GM19240 (cell line): ENCODE measurements around the gene FAT1.
"Not testable (repeated sequence)": the region's sequence is repeated elsewhere in the genome, so short reads cannot be mapped to it uniquely, and the experiment has no call there.

Experiments
- DNase-seq: peaks from one replicate; pipeline ENCODE4 v3.0.0; 2011; ENCODE audit warnings: low spot score; ENCODE audit not compliant: insufficient read length

FAT1 gene

DNA sequence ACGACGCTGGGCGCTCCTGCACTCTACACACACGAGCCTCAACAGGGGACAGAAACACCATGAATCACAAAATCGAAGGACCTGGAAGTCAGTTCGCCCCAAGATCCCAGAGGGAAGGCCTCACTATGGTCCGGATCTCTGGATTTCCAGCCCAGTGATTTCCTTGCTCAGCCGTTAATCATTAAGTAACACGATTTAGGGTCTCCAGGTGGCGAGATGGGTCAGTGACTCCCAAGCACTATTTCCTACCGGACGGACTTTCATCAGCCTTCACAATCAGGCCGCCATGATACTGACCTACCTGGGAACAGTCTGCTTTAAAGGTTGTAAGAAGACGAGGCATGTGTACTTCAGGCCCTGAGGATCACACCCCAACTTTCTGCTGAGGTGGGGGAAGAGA, 63.7 kb downstream of the FAT1 start:
- no peak for DNase-seq

DNA sequence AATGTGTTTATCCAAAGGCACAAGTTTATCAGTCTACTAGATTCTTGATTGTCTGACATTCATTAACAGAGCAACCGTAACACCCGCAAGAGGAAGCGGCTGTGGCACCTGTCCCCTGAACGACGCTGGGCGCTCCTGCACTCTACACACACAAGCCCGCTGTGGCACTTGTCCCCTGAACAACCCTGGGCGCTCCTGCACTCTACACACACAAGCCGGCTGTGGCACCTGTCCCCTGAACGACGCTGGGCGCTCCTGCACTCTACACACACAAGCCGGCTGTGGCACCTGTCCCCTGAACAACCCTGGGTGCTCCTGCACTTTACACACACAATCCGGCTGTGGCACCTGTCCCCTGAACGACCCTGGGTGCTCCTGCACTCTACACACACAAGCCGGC, 64.2 kb downstream of the FAT1 start:
- not testable (repeated sequence) for DNase-seq

DNA sequence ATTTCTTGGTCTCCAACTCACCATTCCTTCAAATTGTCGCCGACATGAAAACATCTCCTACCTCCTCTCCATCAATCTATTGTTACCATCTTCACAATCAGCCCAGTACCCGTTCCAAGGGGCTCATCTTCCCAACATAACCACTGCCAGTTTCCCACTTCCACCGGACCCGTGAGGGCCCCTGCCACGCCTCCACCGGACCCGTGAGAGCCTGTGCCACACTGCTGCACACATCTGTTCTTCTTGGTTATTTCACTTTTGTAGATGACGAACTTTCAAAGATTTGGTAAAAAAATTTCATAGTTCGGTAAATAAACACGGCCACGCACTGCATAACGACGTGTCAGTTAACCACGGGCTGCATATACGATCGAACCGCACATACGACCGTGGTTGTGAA, 65.0 kb downstream of the FAT1 start:
- DNase-seq, result no peak

DNA sequence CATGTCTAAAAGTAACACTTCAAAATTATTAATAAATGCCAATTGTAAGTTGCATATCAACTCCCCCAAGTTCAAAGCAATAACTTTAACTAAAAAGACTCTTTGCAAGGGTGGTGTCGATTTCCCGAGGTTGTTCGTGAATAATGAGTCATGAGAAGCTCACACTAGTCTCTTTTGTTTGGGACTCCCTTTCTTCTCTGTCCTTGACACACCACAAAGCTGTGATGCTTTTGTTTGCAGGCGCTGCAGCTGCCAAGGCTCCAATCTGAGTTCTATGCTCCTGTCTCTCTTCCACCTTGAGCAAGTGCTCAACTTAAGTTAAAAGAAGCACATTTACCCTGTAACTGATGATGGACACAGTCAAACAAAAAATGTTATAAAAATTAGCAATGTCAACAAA, 65.9 kb downstream of the FAT1 start:
- no peak for DNase-seq

DNA sequence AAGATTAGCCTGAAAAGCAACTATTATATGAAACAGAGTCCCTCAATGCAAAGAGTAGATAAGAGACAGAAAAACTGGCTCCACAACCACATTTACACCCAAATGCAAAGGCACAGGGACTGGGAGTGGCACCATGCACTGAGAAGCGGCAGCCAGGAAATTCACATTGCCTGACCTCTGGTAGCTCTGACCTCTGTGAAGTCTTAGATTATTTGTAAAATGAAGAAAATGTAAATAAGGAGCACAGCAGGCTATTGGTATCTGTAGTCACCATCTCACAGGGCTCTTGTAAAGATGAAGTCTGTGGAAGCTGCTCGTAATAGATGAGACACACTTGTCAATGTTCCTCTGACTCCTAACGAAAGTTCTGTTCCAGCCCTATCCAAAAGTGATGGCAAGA, 69.7 kb downstream of the FAT1 start:
- no peak for DNase-seq

DNA sequence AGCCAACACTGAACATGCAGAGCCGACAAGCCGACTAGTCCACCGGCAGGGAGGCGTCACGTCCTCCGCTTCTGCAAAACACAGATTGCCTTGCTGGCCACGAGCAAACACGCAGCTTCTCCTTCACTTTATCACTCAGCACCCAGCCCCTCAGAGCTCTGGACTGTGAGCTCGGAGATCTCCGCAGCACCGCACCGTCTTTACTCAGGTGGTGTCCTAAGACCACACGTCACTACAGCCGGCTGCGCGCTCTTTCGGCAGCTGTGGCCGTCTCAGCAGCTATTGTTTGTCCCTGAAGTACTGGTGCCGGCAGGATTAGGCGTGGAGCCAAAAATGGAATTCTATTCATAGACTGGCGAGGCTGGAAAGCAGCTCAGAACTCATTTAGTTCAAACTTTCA, 72.0 kb downstream of the FAT1 start:
- DNase-seq, result no peak

DNA sequence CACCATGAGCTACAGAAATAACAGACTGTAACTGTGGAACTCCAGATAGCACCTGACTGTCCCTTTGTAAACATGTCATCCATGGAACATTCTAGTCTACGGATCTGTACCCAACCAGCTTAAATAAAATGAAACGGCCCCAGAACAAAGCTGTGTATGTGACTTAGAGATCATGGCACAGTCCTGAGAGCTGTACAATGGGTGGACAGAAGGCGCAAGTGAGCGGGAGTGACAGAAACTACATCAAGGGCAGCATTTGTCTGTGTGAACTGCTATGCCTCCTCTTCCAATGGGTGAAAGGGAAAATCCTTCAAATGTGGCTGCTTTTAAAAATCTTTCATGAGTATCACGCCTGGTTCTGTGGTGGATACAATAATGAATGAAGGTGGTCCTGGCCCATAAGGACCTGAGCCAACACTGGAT, 72.5 kb downstream of the FAT1 start:
- DNase-seq, result no peak

DNA sequence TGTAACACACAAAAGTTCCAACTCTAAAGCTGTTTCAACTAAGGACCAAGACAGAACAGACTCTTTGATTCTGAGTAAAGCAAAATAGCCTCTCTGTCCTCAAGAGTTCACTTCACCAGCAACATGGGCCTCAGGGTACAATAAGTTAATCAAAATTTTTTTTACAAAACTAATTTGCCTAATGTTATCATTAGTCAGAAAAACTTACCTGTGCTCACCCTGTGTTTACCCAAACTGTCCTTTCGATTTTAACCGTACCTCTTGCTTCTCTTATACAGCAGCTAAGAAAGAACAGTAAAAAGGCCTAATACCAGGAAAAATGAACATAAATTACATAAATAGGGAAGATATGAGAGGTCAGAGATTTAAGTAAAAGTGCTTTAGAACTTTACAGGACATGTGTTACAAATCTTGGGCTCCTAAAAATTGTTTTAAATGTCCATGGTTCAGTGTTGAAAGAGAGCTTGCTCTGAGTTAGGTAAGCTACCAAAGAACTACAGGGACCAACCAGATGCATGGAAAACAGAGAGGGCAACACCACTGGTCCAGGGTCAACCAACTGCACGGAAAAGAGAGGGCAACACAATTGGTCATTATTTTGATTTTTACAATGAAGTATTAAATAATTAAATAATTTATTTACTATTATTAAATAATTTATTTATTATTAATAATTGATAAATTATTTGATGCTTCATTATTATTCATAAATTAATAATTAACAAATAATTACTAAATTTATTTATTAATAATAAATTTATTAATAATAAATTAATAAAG, 73.1 kb downstream of the FAT1 start:
- no peak for DNase-seq

DNA sequence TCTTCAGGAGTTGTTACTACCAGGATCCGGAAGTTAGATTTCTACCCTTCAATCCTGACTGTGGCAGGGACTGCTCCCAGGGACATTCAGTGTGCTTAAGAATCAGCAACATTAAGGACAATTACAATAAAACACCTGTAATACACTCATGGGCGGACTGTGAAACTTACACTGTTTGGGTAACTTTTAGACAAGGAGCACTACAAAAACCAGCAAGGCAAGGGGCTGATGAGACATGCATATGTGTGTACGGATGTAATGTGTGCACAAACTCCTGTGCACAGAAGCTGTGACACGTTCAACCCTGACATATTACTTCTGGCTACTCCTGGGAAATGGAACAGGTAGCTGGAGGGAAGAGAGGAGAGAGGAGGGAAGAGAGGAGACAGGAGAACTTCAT, 75.8 kb downstream of the FAT1 start:
- DNase-seq, result no peak

DNA sequence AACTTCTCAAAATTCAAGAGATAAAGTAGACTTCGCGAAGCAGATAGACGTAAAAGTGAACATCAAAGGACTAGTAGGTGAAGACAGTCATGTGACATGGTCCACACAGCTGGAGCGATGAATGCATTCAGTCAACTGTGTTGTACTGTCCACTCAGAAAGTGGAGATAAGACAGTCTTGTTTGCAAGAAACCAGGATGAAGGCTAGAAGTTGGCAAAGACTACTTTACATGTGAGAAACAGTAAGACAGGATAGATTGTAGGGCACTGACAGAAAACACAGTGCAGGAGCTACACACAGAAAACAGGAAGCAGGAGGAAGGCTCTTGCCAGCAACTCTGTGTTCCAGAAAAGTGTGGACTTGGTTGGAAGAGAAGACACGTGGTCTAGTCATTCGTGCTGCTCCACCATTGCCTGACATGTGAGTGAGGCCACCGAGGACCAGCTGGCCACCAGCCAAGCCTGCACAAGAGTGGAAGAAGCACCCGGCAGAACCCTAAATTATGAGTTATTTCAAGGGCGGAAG, 78.9 kb downstream of the FAT1 start:
- no peak for DNase-seq

DNA sequence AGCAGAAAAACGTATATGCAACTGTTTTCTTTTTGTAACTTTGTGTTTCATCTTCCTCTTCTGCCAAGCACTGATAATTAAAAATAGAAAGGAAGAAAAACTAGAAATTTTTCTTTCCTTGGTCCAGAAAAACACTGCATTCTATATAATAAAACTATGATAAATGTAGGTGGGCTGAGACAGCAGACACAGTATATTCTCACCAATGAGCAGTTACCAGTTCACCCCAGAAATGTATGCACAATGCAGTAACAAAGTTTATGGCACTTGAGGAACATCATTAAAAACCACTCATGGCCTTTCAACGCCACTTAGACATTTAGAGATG, 79.4 kb downstream of the FAT1 start:
- no peak for DNase-seq

DNA sequence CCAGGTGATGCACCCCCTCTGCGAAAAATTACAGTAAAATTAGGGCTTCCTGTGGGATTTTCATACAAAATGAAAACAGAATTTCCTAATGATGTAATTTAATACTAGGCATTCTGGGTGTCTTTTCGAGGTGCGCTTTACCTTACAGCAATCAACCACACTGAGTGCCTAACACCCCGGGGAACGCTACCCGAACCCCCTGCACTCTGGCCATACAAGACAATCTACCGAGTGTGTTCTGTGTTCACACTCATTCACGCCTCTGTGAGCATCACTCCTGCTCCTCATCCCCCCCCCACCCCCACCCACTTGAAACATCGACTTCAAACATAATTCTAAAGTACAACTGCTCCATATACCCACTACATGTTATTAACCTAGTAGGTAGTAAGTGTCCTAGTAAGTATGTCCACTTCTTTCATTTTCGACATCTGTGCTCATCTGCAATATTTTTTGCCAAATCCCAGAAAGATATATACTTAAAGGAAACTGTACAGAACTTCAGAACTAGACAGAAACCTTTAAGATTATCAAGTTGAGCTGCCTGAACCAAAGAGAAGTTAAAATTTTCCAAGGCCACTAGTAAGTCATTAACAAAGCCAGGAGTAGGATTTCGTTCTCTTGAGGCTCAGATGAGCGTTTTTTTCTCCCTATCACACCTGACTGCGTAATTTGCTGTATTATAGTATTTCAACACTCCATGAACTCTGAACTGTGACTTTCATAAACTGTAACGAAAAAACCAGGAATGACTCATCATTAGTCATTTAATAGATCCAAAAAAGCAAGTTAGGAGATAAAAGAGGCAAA, 80.0 kb downstream of the FAT1 start:
- no peak for DNase-seq

DNA sequence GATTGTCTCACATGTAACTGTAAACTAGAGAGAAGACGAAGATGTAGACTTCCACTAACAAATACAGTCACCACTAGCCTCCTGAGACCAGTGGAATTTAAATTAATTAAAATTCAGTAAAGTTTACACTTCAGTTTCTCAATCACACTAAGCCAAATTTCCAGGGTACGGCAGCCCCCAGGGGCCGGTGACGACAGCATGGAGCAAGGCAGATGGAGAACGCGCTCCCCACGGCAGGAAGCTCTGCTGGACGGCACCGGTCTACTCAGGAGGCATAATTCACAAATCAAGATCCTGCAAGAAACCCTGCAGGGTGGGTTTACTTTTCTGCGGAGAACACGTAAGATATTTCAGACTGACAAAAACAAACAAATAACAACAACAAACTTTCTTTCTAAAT, 80.7 kb downstream of the FAT1 start:
- DNase-seq, result no peak

DNA sequence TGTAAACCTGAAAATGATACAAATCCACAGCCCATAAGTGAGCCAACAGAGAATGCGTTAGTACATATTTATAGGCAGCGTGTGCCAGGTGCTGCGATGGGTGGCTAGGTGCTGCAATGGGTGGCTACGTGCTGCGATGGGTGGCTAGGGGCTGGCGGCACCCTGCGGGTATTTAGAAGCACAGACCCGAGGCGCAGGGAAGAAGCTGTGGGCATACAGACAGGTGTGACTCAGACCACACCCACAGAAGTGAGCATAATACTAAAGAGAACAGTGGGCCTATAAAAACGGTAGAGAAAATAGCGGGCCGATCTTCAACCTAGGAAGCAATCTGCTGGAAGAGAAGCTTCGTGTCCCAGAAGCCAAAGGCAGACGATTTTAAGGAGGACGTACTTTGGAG, 81.1 kb downstream of the FAT1 start:
- DNase-seq, result no peak

DNA sequence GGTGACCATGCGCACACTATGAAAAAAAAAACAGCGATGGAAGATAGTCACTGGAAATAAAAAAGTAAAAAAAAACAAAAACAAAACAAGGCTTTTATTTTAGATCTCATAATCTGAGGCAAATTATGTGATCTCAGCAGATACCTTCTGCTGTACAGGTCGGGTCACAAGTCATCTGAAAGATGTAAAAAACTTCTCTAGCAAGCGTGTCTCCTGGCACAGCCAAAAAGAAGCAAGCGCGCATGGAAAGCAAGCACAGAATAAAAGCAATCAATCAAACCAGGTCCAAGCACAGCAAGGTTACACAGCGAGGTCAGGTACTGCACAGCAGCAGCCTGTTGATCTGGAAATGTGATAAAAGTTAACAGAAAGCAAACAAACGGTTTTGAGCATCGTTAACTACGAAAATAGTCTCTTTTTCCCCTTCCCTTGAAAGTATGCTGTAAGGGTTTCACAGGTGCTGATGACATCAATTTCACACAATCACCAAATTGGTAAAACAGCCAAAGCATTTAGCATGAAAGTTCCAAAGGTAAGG, 89.0 kb downstream of the FAT1 start:
- DNase-seq, result no peak

DNA sequence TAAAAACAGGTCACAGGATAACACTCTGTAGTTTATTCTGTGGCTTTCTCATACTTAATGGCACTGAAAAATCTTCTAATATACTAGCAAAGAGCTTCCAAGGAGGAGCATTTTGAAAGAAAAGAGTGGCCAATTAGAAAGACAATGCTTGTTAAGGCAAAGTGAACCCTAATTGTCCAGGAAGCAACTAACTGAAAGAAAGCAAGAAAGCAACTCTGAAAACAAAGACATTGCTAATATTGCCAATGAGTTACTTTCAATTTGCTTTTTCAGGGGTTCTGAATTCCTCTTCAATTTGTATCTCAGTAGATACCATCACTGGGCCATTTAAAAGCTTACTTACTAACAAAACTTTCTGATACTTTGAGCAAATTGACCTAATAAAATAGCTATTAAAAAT, 89.8 kb downstream of the FAT1 start:
- no peak for DNase-seq

DNA sequence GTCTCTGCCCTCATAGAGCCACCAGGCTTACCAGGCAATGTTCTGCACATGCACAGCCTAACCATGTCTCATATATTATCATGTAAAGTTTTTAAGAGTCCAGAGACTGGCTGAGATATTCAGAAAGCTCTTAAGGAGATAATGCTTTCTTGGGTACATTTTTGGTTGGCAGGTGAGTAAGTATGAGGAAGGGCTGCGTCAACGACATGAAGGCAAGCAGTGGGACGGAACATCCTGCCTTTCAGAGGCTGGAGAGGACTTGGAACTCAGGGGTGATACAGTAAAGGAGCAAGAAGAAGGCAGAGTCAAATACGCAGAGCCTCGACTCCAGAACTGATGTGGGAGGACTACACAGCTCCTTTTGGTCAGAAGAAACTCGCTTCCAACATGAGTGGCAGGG, 93.5 kb downstream of the FAT1 start:
- no peak for DNase-seq

DNA sequence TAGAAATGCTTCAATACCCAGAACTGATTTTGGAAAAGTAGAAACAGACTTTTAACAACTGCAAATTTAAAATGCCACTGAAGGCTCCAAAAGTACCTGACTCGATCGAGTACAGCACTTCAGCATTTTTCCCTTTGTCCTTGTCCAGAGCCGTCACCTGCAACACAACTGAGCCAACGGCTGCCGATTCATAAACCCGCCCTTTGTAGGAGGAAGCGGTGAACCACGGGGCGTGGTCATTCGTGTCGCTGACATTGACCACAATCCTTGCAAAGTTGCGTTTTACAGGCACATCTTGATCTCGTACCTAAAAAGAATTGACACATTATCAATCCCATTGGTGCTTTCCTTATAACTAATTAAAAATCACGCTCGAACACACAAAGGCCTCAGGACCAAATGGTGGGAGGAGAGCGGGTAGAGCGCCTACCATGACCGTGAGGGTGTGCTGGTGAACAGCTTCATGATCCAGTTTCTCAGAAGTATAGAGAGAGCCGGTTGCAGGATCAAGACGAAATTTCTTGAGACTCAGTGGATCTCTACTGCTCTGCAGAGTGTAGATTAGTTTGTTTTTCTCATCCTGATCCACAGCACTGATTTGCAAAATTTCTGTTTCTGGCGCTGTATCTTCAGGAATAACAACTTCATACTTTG, 95.5 kb downstream of the FAT1 start:
- DNase-seq, result no peak

DNA sequence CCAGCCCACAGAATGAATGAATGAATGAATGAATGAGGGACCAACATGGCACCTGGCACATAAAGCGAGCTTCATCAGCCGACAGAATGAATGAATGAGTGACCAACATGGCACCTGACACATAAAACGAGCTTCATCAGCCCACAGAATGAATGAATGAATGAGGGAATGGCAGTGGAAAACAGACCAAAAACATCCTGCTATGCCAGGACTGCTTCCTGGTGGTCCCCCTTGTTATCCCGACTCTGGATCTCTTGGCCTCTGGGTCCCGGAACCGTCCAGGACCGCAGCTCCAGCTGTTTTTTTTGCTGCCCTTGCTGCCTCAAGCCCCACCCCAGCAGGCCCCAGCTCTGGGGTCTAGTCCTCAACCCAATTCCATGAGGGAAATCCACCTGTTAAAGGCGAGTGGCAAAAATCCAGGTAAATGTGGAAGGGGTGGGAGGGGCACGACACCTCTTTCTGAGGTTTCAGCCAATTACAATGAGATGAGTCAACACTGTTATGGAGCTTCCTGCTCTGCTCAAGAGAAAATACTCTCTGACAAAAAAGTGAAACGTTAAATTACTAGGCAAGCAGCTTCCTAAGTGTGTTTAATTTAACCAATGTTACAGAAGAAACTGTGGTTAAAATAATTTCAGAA, 96.3 kb downstream of the FAT1 start:
- DNase-seq, result no peak

DNA sequence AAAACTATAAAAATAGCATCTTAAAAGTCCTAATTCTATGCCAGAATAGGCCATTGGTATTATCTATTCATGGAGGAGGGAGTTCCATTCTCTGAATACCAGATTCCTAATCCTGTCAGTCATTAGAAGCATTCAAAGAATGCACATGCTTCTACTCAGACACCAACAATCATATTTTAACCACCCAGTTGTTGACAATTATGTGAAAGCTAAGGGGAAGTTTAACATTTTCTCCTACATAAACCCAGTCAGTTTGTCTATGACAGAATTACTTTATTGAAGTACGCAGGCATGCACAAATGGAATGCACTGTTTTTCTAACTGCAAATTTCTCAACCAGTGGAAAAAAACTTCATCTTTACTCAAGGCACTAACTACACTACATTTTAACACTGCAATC, 98.7 kb downstream of the FAT1 start:
- DNase-seq, result no peak

DNA sequence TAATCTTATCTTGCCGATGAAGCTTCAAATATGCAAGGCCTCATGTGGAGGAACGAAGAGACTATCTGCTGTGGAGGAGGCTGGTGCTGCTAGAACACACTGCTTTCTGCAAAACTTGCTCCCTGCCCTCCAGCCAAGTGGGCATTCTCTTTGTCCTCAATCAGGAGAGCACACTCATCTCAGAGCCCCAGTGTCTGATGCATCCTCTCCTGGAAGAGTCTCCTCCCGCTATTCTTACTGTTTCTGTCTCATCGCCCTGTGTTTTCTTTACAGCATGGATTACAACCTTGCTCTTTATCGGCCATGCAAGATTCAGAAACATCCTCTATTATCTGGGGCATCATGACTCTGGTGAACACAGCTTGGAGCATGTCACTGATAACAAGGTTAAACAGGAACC, 100.1 kb downstream of the FAT1 start:
- no peak for DNase-seq
